GM20000 (cell line): ENCODE results near the gene KLK3.

Experiments used
- DNase-seq: peaks from one replicate; pipeline ENCODE4 v3.0.0; 2012; ENCODE audit warnings: low spot score
- CTCF ChIP-seq: IDR thresholded peaks from 2 replicates; pipeline ENCODE4 v1.5.1; 2012; ENCODE audit warnings: mild to moderate bottlenecking, control low read depth; ENCODE audit errors: extremely low read depth, missing control alignments

KLK3 gene

GRCh38 chr19:50906217-50906616 lies 51.5 kb downstream of the KLK3 start:
- TF ChIP-seq CTCF, result peak; percentile 47
- DNase-seq, result peak; percentile 49

GRCh38 chr19:50908336-50908735 lies 53.6 kb downstream of the KLK3 start:
- TF ChIP-seq CTCF, result no peak
- DNase-seq, result no peak

- no peak for TF ChIP-seq CTCF
- DNase-seq, result peak; percentile 86
Measured at GRCh38 chr19:50909240-50910070, 54.7 kb downstream of the KLK3 start.
